ENCODE measurements around the gene COL4A2. TPM values are rescaled to one million over a fixed set of nuclear protein-coding genes. Genes with fewer than 3 reads are reported as not detected.

The COL4A2 gene
- total RNA-seq, 2 experiments from 2014 or later: not detected

DNA sequence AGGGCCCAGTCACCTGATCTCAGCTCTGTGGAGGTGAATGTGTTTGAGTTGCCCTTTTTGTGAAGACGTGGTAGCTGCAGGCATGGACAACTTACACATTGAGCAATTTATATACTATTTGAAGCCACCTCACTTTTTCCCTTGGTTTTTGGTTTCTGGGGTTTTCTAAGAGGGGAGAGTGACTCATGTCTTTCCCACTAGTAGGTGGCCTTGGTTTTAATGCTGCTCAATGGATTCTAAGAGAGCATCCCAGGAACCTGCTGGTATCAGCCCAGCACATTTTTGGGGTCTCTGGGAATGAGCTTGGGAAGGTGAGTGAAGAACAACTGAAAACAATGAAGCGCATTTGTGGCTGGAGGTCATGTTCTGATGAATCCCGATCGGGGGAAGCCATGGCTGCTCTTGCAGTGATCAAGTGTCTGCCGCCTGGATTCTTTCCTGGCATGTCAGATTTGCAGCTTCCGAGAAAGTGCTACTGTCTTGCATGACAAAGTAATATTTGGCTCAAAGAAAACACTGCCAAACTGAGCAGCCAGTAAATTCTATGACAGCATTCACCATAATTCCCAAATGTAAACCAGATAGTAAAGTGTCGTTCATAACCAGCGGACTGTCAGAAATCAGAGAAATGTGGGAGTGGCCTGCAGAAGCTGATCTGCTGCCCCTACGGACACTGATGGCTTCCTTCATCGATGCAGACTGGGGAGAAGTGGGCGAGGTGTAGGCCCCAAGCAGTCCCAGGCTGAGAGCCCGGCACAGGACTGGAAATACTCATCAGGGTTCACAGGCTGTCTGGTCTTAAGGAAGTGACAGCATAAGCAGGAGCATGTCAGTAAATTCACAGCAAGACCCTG lies 98.7 kb downstream of the COL4A2 start:
- H3K27me3 Mint-ChIP-seq: peaks cover 61% of the 10 kb centered on the region
- TF ChIP-seq, protein P1, sequence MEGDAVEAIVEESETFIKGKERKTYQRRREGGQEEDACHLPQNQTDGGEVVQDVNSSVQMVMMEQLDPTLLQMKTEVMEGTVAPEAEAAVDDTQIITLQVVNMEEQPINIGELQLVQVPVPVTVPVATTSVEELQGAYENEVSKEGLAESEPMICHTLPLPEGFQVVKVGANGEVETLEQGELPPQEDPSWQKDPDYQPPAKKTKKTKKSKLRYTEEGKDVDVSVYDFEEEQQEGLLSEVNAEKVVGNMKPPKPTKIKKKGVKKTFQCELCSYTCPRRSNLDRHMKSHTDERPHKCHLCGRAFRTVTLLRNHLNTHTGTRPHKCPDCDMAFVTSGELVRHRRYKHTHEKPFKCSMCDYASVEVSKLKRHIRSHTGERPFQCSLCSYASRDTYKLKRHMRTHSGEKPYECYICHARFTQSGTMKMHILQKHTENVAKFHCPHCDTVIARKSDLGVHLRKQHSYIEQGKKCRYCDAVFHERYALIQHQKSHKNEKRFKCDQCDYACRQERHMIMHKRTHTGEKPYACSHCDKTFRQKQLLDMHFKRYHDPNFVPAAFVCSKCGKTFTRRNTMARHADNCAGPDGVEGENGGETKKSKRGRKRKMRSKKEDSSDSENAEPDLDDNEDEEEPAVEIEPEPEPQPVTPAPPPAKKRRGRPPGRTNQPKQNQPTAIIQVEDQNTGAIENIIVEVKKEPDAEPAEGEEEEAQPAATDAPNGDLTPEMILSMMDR (IDR thresholded peaks at IDR 0.05): no peak
- intact Hi-C loops (cut with micrococcal nuclease): no loop called here
- peak; percentile 62 for ATAC-seq
- no peaks in the 10 kb centered on the region for H3K36me3 Mint-ChIP-seq (ENCODE audit: low read depth)
- H3K4me3 Mint-ChIP-seq: no peak overlapping the region
- DNase-seq: peak; percentile 26
- ChIA-PET CTCF (interaction anchor here (1.5 kb wide), 1 partner anchor 182 kb away, joined by 6 read pairs; no protein-coding TSS in a partner anchor), POLR2A (no interaction called here)
- peaks cover 2% of the 10 kb centered on the region for H3K4me1 Mint-ChIP-seq (ENCODE audit: low read depth)
- no peaks in the 10 kb centered on the region for H3K9me3 Mint-ChIP-seq
- H3K27ac Mint-ChIP-seq: no peak overlapping the region

DNA sequence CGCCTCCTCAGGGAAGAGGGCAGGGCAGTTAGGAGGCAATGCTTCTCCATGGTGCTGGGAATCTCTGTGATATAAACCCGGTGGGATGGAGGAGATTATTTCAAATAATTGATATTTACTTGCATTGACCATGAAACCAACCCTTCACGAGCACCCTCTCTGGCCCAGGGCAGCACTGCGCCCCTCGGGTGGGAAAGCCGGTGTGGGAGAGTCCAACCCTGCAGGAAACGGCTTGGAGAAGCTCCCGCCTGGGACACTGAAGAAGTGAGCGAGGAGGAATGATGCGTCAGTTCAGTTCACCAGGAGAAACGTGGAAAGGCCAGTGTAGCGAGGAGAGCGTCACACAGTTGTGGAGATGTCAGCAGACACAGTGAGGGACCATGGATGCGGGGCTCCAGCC lies 99.9 kb downstream of the COL4A2 start:
- POLR2A ChIA-PET: no interaction called here
- Mint-ChIP-seq H3K27me3 (peaks cover 62% of the 10 kb centered on the region), H3K27ac (no peak overlapping the region), H3K4me1 (ENCODE audit: low read depth) (peaks cover 2% of the 10 kb centered on the region), H3K9me3 (no peaks in the 10 kb centered on the region), H3K4me3 (no peak overlapping the region), H3K36me3 (ENCODE audit: low read depth) (no peaks in the 10 kb centered on the region)
- CTCF ChIA-PET: interaction anchor here (1.5 kb wide), 1 partner anchor 183 kb away, joined by 6 read pairs; no protein-coding TSS in a partner anchor
- TF ChIP-seq, protein P1 (IDR thresholded peaks at IDR 0.05): no peak
- intact Hi-C loops (cut with micrococcal nuclease): no loop called here
- DNase-seq (no peak), ATAC-seq (no peak)

DNA sequence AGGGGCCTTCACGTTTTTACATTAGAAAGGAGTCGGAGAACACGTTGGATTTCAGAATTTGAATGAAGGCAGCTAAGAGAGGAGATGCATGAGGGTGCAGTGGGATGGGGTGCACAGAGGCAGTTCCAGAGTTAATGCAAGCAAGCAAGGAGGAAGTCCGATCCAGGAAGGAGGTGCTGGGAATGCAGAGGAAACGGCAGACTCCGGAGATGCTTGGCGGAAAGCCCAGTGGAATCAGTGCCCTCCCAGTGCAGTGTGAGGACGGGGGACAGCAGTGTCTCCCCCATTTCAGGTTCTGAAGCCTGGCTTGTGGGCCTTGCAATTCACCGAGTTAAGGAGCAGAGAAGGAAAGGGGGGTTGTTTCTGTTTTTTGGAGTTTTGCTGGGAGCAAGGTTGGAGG lies 100.4 kb downstream of the COL4A2 start:
- Mint-ChIP-seq H3K4me1 (ENCODE audit: low read depth) (peaks cover 4% of the 10 kb centered on the region), H3K27ac (no peak overlapping the region), H3K27me3 (peaks cover 63% of the 10 kb centered on the region), H3K4me3 (no peak overlapping the region), H3K36me3 (ENCODE audit: low read depth) (no peaks in the 10 kb centered on the region), H3K9me3 (no peaks in the 10 kb centered on the region)
- ChIA-PET CTCF (no interaction called here), POLR2A (no interaction called here)
- TF ChIP-seq, protein P1 (IDR thresholded peaks at IDR 0.05): no peak
- ATAC-seq: no peak
- DNase-seq: no peak
- intact Hi-C loops (cut with micrococcal nuclease): no loop called here

DNA sequence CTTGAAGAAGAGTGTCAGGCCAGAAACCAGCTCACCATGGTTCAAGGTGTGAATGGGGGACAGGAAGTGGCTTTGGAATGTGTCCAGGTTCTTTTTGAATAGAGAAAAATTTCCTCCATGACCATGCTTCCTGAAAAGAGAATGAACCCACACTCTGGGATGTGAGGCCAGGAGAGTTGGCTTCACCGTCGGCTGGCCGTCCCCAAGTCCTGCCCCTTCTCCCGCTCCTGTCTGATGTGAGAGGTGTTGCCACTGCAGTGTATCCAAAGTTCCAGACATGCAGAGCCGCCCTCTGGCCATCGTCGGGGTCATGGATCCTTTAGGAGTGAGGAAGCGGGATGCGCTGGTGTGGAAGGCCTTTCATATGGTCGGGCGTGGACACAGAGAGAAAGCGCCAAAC lies 101.2 kb downstream of the COL4A2 start:
- no peak for ATAC-seq
- Mint-ChIP-seq H3K27ac (no peak overlapping the region), H3K9me3 (no peaks in the 10 kb centered on the region), H3K36me3 (ENCODE audit: low read depth) (no peaks in the 10 kb centered on the region), H3K4me1 (ENCODE audit: low read depth) (peaks cover 4% of the 10 kb centered on the region), H3K27me3 (peaks cover 65% of the 10 kb centered on the region), H3K4me3 (no peak overlapping the region)
- ChIA-PET POLR2A (no interaction called here), CTCF (no interaction called here)
- no peak for DNase-seq
- intact Hi-C loops (cut with micrococcal nuclease): no loop called here
- TF ChIP-seq, protein P1 (IDR thresholded peaks at IDR 0.05): no peak

DNA sequence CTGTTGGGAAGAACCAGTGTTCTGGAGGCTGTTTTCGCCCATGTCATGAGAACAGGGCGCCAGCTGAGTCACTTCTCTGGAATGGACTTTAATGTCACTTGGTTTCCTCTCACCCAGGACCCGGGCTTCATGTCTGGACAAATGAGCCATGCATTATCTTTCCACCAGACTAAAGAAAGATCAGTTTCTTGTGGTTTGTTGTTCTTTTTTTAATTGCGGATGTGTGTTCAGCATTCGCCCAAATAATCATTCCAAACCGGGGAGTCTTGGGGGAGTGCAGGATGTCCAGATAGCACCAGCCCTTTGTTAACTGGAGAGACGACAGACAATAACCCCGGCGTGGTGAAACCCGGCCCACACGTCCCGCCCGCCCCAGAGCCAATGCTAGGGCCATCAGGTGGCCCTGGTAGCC lies 102.5 kb downstream of the COL4A2 start:
- H3K4me3 Mint-ChIP-seq: no peak overlapping the region
- intact Hi-C loops (cut with micrococcal nuclease): no loop called here
- DNase-seq (no peak), ATAC-seq (no peak)
- TF ChIP-seq, protein P1 (IDR thresholded peaks at IDR 0.05): no peak
- H3K27ac Mint-ChIP-seq: no peak overlapping the region
- peaks cover 4% of the 10 kb centered on the region for H3K4me1 Mint-ChIP-seq (ENCODE audit: low read depth)
- no peaks in the 10 kb centered on the region for H3K9me3 Mint-ChIP-seq
- H3K27me3 Mint-ChIP-seq: peaks cover 64% of the 10 kb centered on the region
- CTCF ChIA-PET: interaction anchor here (0.7 to 3.2 kb wide), 3 partner anchors 9 to 188 kb away, joined by 3 to 40 read pairs (median 4); no protein-coding TSS in a partner anchor
- H3K36me3 Mint-ChIP-seq (ENCODE audit: low read depth): no peaks in the 10 kb centered on the region
- POLR2A ChIA-PET: no interaction called here
